PFSK-1 (cell line): ENCODE data around the gene MYH10.

Experiments
- POLR2AphosphoS5 ChIP-seq: IDR thresholded peaks from 2 replicates; pipeline ENCODE4 v1.6.1; 2012; ENCODE audit warnings: low read depth, mild to moderate bottlenecking, control low read depth, low read length, moderate library complexity
- REST ChIP-seq, 2 experiments: IDR thresholded peaks; 2 replicates each; pipeline versions ENCODE4 v1.6.1 to v1.8.0; 2011 to 2012; ENCODE audit warnings: low read depth in 2 of 2, low read length in 2 of 2, control low read depth in 1 of 2, inconsistent platforms in 1 of 2, mild to moderate bottlenecking in 1 of 2, moderate library complexity in 1 of 2; ENCODE audit not compliant: insufficient read depth in 1 of 2
- SIN3A ChIP-seq: IDR thresholded peaks from 2 replicates; pipeline ENCODE4 v1.6.1; 2012; ENCODE audit warnings: mild to moderate bottlenecking, low read length, moderate library complexity, borderline replicate concordance; ENCODE audit not compliant: insufficient read depth
- TAF1 ChIP-seq: IDR thresholded peaks from 2 replicates; pipeline ENCODE4 v1.6.1; 2012; ENCODE audit warnings: low read length, control low read depth, borderline replicate concordance; ENCODE audit not compliant: insufficient read depth

- TF ChIP-seq REST (IDR thresholded peaks at IDR 0.05; ENCODE audit: insufficient read depth in 1 of 2, low read depth in 2 of 2, low read length in 2 of 2) (no peak), SIN3A (no peak), POLR2AphosphoS5 (no peak; the same call in 1 of the 2 replicates), TAF1 (no peak)
Measured at GRCh38 chr17:8631554-8631877, 991 bp upstream of the MYH10 start.
